HuH-7.5 (cell line): ENCODE results near the gene ZDHHC6.
"Not testable (repeated sequence)": the region's sequence is repeated elsewhere in the genome, so short reads cannot be mapped to it uniquely, and the experiment has no call there.

Source experiments
- DNase-seq: peaks from one replicate; pipeline ENCODE4 v3.0.0; 2011; ENCODE audit warnings: low spot score

Gene ZDHHC6, protein sequence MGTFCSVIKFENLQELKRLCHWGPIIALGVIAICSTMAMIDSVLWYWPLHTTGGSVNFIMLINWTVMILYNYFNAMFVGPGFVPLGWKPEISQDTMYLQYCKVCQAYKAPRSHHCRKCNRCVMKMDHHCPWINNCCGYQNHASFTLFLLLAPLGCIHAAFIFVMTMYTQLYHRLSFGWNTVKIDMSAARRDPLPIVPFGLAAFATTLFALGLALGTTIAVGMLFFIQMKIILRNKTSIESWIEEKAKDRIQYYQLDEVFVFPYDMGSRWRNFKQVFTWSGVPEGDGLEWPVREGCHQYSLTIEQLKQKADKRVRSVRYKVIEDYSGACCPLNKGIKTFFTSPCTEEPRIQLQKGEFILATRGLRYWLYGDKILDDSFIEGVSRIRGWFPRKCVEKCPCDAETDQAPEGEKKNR

DNA sequence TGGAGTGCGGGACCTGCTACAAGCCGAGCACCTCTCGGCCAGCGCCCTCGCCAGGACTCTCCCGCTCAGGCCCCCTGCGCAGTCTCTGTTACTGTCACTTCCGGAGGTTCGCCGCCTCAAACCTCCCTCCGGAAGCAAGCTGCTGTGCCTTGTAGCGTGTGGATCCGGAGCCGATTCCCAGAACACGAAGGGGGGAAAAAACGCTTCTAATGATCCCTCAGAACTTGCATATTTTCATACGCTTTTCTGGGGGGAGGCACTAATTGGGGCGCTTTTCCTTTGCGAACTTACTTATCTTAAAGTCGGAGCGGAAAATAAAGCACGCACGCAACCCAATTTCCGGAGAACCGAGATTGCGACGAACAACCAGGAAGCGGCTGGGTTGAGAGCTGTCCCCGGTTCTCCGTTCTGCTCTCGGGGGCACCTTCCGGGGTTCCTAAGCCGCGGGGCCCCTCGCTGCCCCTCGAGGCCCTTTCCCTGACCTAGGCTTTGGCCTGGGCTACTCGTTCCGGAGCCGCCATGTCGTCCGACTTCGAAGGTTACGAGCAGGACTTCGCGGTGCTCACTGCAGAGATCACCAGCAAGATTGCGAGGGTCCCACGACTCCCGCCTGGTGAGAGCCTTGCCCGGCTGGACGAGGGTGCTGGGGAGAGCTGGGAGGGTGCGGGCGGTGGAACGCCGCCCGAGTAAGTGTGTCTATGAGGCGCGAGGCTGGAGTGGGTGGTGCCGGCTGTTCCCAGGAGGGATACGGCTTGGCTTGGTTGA, at the start of gene ZDHHC6, which contains the start of gene VTI1A:
Gene ZDHHC6, minus strand, starts transcription at position 60 of the 765 bp plus-strand sequence. CDS start 1,478 bp downstream, outside the sequence.
Gene VTI1A, plus strand, starts transcription at position 361 of the 765 bp plus-strand sequence. Its CDS starts 159 bp downstream, at position 520.
- peak; percentile 53 for DNase-seq

DNA sequence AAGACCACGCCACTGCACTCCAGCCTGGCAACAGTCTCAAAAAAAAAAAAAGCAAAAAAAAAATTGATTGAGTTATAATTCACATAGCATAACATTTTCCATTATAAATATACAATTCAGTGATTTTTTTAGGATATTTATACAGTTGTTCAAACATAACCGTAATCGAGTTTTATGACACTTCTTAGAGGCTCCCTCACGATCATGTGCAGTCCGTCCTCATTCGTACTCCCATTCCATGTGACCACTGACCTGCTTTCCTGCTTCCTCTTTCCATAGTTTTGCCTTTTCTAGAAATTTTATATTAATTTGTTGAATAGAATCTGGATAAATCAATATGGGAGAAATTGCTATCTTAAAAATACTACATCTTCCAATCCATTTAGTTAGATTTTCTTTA, 46.0 kb upstream of the ZDHHC6 start:
- DNase-seq, result no peak

GRCh38 chr10:112491144-112491543, 44.4 kb upstream of the ZDHHC6 start:
- no peak for DNase-seq

GRCh38 chr10:112490545-112490944, 43.8 kb upstream of the ZDHHC6 start:
- DNase-seq, result no peak

GRCh38 chr10:112487964-112488363, 41.2 kb upstream of the ZDHHC6 start:
- no peak for DNase-seq

- no peak for DNase-seq
Measured at GRCh38 chr10:112484399-112484798, 37.7 kb upstream of the ZDHHC6 start.

GRCh38 chr10:112481602-112482001, 34.9 kb upstream of the ZDHHC6 start:
- no peak for DNase-seq

- DNase-seq, result no peak
Measured at GRCh38 chr10:112475575-112476218, 29.0 kb upstream of the ZDHHC6 start.

GRCh38 chr10:112471878-112472487, 25.3 kb upstream of the ZDHHC6 start:
- peak; percentile 36 for DNase-seq

DNA sequence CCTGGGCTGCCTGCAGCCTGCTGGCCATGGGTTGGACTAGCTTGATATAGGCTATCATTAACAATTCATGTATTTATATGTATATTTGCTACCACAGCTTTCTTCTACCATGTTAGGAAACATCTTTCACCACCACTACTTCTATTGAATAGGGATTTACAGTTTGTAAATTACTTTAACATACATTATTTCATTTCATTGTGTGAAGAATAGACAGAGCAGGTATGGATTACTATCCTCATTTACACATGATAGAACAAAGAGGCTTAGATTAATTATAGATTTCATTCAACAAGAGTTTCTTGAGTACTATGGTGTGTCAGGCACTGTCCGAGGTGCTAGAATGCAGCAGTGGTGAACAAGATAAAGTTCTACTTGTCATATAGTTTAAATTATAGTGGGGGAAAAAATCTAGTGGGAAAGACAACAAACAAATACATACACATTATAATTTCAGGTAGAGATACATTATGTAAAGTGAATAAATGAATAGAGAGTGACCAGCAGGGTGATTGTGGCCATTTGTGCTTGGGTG, 20.9 kb upstream of the ZDHHC6 start:
- DNase-seq, result no peak

DNA sequence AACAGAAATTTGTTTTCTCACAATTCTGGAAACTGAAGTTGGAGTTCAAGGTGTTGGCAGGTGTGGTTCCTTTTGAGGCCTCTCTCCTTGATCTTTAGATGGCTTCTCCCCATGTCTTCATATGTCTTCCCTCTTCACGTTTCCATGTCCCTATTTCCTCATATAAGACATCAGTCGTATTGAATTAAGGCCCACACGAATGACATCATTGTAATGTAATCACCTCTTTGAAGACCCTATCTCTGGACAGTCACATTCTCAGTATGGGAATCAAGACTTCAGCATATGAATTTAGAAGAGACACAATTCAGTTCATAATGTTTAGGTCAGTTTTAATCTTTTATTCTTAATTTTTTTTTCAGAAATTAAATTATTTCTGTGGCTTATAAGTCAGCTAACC, 20.1 kb upstream of the ZDHHC6 start:
- no peak for DNase-seq

- no peak for DNase-seq
Measured at GRCh38 chr10:112465299-112465883, 18.7 kb upstream of the ZDHHC6 start.

DNA sequence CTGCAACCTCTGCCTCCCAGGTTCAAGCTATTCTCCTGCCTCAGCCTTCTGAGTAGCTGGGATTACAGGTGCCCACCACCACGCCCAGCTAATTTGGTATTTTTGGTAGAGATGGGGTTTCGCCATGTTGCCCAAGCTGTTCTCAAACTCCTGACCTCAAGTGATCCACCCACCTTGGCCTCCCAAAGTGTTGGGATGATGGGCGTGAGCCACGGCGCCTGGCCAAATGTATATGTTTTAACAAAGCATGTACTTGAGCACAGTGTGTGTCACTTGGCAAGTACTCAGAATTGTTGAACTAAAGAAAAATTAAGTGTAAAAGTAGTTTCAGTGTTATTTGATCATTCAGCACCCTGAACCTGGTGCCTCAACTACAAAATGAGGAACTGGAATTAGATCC, 17.4 kb upstream of the ZDHHC6 start:
- DNase-seq, result not testable (repeated sequence)

- DNase-seq, result no peak
Measured at GRCh38 chr10:112461029-112461887, 14.5 kb upstream of the ZDHHC6 start.

DNA sequence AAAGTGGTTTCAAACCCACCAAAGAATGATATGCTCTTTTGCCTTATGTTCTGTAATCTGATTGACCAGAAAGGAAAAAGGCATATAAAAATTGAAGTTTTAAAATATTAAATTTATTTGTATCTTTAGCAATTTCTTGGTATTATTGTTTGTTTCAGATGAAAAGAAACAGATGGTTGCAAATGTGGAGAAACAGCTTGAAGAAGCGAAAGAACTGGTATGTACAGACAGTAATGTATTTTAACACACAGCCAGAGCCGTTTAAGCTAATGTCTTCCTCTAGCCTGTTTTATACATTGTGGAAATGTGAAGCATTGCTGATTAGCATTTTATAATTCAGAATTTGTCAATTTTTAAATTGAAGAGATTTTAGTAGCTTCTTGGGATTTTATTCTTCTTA, 13.7 kb upstream of the ZDHHC6 start:
- no peak for DNase-seq

- no peak for DNase-seq
Measured at GRCh38 chr10:112456533-112456932, 9.8 kb upstream of the ZDHHC6 start.

GRCh38 chr10:112454910-112455779, 8.4 kb upstream of the ZDHHC6 start:
- no peak for DNase-seq

DNA sequence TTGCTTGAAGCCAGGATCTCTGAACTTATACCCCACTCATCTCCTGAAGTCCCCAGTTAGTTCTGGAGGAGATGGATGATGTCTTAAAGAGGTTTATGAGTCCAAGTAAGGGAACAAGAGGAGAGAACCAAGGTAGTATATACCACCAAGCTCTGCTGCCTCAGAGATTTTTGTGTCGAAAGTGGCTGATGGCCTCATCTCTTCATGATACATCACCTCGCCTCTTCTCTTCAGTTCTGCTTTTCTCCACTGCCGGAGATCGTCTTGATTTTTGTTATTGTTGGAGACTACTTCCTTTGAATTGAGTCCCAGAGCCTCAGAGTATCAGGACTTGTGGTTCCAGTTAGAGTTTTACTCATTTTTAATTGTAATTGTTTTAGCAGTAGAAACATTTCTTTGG, 2.2 kb upstream of the ZDHHC6 start:
- no peak for DNase-seq

GRCh38 chr10:112447620-112447928, 860 bp upstream of the ZDHHC6 start:
- no peak for DNase-seq
